GM18526 (cell line): Measurements from ENCODE around the gene FHOD1.

Experiments used
- POLR2A ChIP-seq: IDR thresholded peaks from 3 replicates; pipeline ENCODE4 v1.6.1; 2011; ENCODE audit not compliant: insufficient read length; ENCODE audit errors: extremely low read depth

Gene FHOD1

DNA sequence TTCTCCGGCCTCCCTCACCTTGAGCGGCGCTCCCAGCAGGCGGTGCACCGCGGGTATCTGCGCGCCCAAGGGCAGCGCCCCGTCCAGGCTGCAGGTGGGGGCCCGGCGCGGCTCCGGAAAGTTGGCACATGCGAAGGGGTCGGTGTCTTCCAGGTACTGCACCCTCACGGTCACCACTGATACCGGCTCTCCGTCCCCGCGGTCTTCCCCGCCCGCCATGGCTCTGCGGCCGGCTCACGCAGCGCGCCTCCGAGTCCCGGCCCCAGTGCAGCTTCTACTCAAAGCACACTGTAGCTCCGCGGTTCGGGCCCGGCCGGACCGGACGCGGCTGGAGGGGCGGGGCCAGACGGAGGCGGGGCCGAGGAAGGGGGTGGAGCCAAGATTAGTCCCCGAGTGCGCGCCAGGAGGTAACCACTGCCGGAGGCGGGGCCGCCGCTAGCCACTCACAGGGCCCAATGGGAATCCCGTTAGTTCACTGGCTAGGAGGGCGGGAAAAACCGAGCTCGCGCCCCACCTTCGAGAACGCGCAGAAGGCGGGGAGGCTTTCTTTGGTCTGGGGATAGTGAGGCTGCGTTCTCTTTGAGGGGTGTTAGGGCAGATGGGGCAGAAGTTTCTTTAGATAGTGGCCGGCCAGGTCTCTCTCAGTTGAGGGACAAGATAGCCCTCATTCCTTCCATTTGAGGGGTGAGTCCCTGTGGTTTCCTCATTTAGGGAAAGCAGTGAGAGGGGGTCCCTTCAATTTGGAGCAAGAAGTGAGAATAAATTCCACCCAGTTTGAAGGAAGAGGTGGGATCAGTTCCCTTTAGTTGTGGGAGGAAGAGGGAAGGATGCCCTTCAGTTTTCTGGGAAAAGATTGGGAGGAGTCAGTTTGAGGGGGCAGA, at the start of gene FHOD1:
FHOD1 (minus strand) TSS at position 290 of the 881 bp plus-strand sequence; CDS start at position 219, 71 bp downstream.
- peak; percentile 77 for TF ChIP-seq POLR2A

DNA sequence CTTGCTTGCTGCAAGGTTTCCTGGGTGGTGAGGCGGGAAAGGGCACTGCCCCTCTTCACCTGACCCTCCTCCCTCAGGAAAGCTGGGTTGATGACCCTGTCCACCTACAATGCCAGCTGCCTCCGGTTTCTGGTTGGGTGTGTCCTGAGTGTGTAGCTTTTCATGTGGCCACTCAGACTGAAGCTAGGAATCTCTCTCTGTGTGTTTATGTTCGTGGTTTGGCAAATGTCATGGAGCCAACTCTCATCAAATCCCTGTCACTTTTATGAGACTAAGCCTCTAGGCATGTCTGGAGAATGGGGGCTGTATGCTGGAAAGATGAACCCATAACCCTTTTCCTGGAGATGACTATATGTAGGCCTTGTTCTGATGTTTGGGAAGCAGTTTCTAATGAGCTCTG, 49.1 kb upstream of the FHOD1 start:
- no peak for TF ChIP-seq POLR2A

- no peak for TF ChIP-seq POLR2A
These were observed 47.7 kb upstream of the FHOD1 start for GRCh38 chr16:67294938-67295361.

DNA sequence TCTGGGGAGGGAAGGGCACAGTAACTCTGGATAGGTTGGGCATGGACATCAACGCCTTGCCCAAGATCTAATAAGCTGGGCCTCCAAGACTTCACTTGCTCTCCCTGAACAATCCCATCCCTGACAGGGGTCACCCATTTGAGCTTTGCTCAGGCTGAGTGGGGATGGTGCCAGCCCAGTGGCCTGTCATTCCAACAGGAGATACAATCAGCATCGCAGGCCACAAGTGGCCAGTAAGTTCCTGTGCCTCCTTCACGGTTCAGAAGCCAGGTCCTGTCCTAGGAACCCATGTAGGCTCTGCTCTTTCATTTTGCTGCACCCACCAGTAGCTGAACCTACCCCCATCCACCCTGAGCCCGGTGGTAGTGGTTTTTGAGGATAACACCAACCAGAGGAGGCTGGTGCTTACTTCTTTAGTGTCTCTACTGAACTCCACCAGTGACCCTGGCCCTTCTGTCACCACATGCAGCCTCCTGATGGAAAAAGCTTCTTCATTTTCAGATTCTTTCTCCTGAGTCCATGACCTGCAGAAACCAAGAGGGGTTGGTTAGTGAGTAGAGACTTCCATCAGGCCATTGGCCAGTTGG, 47.0 kb upstream of the FHOD1 start:
- no peak for TF ChIP-seq POLR2A

DNA sequence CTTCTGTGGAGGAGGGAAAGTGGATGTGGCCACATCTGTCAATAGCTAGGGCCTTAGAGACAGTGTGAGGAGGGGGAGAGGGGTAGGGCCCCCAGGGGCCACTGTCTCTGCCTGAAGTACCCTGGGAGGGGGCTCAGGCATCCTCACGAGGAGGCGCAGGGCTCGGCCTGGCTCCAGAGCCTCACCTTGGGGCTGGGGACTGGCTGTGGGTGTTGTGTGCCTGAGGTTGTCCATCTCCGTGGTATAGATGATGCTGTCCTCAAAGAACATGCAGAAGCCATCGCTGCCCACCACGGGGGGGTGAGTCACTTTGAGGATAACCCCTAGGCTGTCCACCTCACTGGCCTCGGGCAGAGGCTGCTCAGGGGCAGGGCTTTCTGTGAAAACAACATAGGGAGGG, 44.2 kb upstream of the FHOD1 start:
- TF ChIP-seq POLR2A = no peak

- TF ChIP-seq POLR2A = no peak
These were observed 40.7 kb upstream of the FHOD1 start for GRCh38 chr16:67287960-67288359.

- TF ChIP-seq POLR2A = no peak
These were observed 39.4 kb upstream of the FHOD1 start for GRCh38 chr16:67286441-67287235.

- no peak for TF ChIP-seq POLR2A
These were observed 37.7 kb upstream of the FHOD1 start for GRCh38 chr16:67284699-67285646.

DNA sequence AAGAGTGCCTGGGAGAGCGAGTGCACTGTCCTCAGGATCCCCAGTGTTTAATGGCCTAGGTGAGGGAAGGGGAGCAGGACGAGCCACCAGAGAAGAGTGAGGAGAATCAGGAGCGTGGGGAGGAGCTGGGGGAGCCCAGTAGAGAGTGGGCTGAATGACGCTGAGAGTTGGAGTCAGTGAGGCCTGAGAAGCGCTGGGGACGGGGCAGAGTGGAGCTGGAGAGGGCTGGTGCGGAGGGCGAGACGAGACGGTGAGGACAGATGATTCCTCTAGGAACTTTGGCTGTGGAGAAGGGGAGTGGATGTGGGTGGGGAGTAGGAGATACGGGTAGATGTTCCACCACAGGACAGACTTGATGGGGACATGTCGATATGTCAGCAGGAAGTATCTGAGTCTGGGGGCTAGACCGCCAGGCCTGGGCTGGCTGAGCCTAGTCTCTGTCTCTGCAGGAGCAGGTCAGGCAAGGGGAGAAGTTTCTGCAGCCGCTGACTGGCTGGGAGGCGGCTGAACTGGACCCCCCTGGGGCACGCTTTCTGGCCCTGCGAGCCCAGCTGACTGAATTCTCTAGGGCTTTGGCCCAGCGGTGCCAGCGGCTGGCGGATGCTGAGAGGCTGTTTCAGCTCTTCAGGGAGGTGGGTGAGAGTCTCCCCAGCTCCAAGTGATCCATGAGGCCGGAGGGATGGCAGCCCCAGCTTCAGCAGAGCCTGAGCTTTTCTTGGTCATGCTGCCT, 36.7 kb upstream of the FHOD1 start:
- no peak for TF ChIP-seq POLR2A

DNA sequence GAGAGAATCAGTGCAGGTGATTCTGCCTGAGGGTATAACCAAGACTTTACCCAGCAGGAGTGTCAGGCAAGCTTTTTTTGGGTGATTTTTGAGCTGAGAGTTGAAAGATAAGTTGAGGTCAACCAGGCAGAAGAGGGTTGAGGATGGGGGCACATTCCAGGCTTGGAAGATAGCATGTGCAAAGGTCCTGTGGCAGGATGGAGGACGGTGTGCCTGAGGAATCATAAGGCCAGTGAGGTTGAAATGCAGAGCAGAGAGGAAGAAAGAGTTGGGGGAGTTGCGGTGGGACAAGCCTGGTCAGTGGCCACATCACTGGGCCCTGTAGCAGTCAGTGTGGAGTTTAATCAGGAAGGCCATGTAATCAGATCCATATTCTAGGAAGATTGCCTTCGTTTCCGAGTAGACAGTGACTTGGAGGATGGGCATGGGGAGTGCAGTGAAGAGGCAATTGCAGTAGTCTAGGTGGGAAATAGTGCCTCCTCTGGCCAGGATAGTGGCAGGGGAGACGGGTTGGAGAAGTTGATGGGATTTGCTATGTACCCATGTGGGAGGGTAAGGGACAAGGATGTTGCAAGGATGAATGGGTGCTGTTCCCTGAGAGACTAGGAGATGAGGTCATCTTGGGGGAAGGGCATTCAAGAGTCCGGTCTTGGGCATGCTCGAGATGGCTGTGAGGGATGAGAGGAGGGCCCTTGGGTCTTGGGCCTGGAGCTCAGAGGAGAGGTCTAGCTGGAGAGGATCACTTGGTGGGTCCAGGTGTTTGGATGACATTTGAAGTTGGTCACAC, 36.0 kb upstream of the FHOD1 start:
- TF ChIP-seq POLR2A = no peak

DNA sequence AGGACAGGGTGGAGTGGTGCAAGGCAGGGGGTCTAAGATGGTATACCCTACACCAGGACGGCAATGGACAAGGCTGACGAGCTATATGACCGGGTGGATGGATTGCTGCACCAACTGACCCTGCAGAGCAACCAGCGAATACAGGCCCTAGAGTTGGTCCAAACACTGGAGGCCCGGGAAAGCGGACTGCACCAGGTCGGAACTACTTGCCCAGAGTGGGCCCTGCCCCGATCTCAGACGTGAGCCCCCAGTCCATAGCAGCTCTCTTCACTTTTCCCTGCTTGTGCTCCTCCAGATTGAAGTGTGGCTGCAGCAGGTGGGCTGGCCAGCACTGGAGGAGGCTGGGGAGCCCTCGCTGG, 35.1 kb upstream of the FHOD1 start:
- no peak for TF ChIP-seq POLR2A

DNA sequence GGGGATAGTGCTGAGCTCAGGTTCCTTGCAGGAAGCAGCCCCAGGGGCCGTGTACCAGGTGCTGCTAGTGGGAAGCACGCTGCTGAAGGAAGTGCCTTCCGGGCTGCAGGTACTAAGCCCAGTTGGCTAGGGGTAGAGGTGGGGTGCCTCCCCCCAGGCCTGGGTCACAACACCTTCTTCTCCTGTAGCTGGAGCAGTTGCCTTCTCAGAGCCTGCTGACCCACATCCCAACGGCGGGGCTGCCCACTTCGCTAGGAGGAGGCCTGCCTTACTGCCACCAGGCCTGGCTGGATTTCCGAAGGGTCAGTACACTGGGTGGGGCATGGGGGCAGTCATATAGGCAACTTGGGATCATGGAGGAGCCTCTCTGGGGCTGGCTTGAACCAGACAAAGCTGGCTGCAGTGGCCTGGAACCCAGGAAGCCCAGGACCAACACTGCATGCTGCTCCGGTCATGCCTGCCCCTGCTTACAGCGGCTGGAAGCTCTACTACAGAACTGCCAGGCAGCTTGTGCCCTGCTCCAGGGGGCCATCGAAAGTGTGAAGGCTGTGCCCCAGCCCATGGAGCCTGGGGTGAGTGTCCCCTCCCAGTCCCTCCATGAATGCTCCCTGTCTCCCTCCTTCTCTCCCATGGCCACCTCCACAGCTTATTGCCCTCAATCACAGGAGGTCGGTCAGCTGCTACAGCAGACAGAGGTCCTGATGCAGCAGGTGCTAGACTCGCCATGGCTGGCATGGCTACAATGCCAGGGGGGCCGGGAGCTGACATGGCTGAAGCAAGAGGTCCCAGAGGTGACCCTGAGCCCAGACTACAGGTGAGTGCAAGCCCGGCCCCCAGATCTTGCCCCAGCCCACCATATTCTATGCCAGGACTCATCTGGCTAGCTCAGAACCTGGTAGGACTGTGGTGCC, 34.5 kb upstream of the FHOD1 start:
- TF ChIP-seq POLR2A = no peak
